DMS53 treated with DMSO at 0.1 percent for 48 hours (cell line): Measurements from ENCODE around the gene CSN1S1.
A peak's percentile ranks its signal among the peaks of the same experiment; 100 is the strongest.
"Not testable (repeated sequence)": the region's sequence is repeated elsewhere in the genome, so short reads cannot be mapped to it uniquely, and the experiment has no call there.

ENCODE experiments used
- DNase-seq: peaks from one replicate; lab custom pipeline; 2025; ENCODE audit not compliant: unreplicated experiment; lab: John Stamatoyannopoulos, UW

CSN1S1 gene, protein sequence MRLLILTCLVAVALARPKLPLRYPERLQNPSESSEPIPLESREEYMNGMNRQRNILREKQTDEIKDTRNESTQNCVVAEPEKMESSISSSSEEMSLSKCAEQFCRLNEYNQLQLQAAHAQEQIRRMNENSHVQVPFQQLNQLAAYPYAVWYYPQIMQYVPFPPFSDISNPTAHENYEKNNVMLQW

GRCh38 chr4:69930768-69931167 is at the start of gene CSN1S1:
Gene CSN1S1, plus strand, starts transcription at chr4:69931068. Its CDS starts 1,488 bp downstream, at chr4:69932556.
- DNase-seq = no peak

DNA sequence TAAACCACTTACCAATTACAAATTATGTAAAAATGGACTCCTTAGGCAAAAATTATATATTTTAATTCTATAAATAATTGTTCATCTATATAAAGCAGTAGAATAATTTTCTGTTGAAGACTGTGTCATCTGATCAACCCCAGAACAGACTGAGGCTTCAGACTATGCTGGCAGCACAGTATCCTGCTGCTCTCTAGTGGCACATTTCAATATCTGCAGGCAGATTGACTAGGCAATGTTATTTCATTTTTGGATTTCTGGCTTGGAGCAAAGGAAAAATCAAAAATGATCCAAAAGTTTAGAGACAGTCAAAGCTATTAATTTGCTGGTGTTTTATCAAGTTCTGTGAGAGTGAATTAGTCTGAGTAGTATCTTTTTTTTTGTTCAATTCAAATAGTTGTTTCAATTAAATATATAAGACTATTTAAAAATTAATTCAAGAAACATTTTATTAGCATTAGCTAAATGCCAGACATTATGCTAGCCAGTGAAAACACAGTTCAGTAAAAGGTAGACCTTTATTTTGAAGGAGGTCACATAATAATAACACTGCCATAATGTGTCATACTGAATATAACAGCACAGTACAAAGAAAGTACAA is 49.6 kb upstream of the CSN1S1 start:
- peak; percentile 39 for DNase-seq

DNA sequence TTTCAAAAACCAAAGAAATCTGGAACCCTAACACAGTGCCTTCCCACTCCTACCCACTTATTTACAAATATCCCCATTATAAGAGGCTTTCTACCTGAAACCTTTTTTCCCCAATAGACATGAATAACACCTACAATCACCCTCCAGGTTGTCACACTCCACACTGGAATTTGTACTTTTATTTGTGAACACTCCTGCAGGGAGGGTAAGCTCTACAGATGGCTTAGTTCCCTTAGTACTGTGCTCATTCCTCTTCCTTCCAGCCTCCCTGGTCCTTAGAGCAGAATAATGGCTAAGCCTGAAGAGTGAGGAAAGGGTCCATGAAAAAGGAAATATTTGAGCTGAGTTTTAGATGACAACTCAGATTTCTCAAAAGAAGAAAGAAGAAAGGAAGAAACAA is 48.7 kb upstream of the CSN1S1 start:
- DNase-seq = no peak

- DNase-seq = no peak
Measured at GRCh38 chr4:69888336-69888735, 42.5 kb upstream of the CSN1S1 start.

DNA sequence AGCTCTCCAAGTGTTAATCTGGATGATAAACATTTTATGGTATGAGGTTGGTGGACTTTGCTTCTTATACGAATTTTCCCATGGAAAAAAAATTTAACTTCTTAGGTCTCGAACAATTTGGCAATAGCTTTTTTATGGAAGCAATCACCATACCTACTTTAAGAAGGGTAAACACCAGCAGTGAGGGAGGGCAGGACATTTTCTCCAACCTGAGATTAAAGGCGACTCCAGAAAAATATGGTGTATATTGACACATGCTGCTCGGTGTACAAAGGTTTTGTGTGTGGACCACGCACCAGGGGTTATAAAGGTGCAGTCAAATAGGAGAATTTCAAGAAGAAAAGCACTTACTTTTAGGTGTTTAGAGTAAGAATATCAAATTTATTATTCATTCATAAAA is 36.7 kb upstream of the CSN1S1 start:
- DNase-seq = no peak

DNA sequence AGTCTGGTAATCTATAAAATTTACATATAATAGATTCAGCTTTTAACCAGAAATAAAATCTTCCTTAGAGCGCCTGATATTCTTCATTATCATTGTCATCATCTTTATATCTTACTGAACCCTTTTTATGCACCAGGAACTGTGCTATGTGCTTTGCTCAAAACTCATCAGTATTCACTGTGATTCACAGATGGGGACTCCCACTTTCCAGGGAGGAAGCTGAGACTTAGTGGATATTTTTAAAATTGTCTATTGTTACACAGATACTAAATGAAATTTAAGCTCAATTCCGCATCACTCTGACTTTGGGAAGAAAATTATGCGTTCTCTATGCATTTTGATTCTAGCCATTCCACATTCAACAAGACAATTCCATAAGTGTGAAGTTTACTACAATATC is 36.1 kb upstream of the CSN1S1 start:
- no peak for DNase-seq

DNA sequence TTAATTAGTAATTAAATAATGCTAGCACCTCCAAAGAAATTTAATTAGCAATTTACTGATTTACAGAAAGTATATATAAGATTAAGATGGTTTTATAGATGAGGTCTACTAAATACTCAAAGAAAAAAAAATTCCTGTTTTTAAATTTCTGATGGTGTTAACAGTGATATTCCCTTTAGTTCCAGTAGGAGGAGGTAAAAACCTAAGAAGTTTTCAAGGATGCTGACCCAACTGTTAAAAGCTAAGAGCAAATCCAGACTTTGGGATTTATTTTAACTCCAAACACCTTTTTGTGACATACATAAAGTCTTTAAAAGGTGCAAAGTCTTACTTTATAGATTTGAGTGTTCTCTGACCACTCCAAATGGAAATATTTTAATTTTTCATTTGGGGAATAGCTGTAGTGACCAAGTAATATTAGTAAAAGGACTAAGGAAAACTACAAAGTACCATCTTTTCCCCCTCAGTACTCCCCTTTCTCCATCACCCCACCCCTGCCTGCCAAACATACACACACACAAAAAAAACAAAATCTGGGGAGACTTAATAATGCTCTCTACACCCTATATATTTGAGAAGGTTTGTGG is 34.2 kb upstream of the CSN1S1 start:
- DNase-seq = peak; percentile 13

DNA sequence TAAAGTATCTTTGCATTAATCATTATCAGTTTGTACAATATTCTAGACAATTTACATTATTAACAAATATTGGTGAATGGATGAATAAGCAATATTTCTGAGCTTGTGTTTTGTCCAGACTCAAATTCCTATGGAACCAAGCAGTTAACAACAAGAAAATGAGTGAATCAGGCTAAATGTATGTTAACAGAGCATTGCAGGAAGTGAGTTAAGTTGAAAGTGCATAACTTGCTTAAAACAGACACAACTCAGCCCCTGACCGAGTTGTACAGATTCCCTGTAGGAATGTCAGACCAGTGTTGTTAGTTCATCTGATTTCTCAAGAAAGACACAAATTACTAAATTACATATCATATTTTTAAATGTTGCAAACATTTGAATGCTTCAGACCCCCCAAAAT is 23.7 kb upstream of the CSN1S1 start:
- no peak for DNase-seq

DNA sequence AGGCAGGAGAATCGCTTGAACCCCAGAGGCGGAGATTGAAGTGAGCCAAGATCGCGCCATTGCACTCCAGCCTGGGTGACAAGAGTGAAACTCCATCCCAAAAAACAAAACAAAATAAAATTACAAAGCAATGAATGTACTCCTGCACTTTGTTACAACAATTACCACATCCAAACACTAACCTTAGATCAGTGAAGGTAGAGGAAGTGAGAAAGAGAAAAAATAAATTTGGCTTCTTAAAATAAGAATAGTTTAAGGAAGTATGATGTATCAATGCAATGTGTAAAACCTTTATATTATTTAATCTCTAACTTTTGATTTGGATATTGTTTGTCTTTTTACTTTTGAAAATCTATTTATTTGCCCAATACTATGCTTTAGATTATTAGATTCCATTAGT is 21.7 kb upstream of the CSN1S1 start:
- no peak for DNase-seq

- DNase-seq = no peak
Measured at GRCh38 chr4:69910016-69910782, 20.7 kb upstream of the CSN1S1 start.

DNA sequence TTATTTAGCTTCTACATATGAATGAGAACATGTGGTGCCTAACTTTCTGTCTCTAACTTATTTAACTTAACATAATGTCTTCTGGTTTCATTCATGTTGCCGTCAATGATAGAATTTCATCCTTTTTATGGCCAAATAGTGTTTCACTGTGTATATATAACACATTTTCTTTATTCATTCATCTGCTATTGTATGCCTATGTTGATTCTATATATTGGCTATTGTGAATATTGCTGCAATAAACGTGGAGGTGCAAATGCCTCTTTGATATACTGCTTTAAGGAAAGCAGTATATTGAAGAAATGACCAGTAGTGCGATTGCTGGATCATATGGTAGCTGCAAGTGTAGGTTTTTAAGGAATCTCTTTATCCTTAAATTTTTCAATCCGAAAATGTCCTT is 10.0 kb upstream of the CSN1S1 start:
- DNase-seq = no peak

DNA sequence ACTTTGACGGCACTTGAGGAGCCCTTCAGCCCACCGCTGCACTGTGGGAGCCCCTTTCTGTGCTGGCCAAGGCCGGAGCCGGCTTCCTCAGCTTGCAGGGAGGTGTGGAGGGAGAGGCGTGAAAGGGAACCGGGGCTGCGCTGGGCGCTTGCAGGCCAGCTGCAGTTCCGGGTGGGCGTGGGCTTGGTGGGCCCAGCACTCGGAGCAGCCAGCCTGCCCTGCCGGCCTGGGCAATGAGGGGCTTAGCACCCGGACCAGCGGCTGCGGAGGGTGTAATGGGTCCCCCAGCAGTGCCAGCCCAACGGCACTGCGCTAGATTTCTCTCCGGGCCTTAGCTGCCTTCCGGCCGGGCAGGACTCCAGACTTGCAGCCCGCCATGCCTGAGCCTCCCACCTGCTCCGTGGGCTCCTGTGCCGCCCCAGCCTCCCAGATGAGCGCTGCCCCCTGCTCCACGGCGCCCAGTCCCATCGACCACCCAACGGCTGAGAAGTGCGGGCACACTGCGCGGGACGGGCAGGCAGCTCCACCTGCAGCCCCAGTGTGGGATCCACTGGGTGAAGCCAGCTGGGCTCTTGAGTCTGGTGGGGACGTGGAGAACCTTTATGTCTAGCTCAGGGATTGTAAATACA is 7.0 kb upstream of the CSN1S1 start:
- not testable (repeated sequence) for DNase-seq

DNA sequence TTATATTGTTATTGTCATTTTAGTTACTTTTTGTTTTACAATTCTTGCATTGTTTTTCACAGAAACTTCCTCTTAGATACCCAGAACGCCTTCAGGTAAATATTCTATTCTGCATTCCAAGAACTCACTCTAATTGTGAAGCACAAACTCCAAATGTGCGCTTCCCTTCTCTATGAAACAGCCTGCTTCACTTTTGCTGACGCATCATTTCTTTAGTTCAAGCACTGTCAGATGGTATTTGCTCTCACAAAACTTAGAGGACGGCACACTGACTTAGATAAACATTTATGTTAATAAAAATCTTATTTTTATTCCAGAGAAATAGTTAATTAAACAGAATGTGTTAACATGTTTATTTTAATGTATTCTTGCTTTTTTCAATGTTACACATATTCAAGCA is 3.3 kb downstream of the CSN1S1 start:
- DNase-seq = no peak

DNA sequence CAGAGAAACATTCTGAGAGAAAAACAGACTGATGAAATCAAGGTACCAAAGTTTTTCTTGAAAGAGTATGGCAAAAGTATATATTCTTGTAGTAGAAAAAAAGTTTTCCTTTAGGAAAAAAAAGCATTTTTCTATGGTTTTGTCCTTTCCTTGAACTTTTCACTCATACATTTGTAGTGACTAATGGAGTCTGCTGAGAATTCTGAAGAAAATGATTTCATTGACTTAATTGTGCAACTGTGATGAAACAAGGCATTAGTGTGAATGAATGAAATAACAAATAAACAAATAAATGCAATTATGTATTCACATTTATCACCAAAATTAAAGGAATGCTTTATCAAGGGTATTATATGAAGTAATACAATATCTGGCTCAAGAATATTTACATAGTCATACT is 5.7 kb downstream of the CSN1S1 start:
- no peak for DNase-seq

DNA sequence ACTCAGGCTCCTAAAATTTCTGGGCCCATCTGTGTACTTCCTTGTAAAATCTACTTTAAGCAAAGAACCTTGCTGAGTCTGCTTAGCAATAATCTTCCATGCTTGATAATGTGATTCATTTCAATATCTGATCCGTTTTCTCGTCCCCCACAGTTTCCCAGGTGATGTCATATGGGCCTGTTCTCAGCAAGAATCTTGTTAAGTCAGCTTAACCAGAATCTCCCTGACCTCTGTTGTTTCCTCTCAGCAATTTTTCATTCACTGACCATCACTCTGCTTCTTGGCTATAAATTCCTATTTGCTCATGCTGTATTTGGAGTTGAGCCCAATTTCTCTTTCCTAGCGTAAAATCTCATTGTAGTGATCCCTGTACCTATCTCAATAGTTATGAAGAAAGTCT is 20.7 kb downstream of the CSN1S1 start:
- DNase-seq = no peak

- no peak for DNase-seq
Measured at GRCh38 chr4:69957209-69957608, 26.3 kb downstream of the CSN1S1 start.

GRCh38 chr4:69965628-69966027 is 34.8 kb downstream of the CSN1S1 start, which contains the start of gene CSN2:
Gene CSN2, minus strand, starts transcription at chr4:69965728. Its CDS starts 4,733 bp downstream, at chr4:69960995.
- no peak for DNase-seq

DNA sequence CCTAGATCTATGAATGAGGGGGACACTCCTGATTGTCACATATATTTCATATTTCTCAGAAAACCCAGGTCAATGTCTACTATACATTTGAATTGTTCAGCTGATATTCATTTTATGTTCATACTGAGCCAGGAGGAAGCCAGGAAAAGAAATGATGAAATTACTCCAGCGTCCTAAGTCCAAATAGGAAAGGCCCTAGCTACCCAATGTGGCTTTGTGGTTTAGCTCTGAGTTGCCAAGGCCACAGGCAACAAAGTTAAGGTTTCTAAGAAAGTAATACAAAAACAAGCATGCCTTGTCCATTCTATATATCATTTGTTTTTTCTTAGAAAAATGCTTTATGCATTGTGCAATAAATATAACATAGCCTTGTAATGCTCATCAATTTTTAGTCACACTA is 39.2 kb downstream of the CSN1S1 start:
- DNase-seq = no peak

- no peak for DNase-seq
Measured at GRCh38 chr4:69974631-69975030, 43.8 kb downstream of the CSN1S1 start.

- DNase-seq = no peak
Measured at GRCh38 chr4:69977582-69977981, 46.7 kb downstream of the CSN1S1 start.

DNA sequence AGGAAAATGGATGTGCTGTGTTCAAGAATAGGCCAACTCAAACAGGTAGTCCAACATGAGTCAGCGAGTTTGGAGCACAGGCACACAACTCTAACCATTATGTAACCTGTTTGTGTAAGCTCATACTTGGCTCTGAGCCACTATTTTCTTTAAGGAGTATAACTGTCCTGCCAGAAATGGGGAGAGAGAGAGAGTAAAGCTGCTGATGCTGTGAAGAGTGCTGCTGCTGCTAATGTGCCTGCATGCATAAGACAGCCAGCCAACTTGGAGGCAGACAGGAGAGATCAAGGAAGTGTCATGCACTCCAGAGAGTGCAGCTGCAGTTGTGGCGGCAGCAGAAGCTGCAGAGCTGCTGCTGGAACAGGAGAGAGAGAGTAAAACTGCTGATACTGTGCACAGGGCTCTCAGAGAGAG is 53.2 kb downstream of the CSN1S1 start:
- DNase-seq = peak; percentile 68
